ENCODE measurements around the gene SPINT2.

The SPINT2 gene

DNA sequence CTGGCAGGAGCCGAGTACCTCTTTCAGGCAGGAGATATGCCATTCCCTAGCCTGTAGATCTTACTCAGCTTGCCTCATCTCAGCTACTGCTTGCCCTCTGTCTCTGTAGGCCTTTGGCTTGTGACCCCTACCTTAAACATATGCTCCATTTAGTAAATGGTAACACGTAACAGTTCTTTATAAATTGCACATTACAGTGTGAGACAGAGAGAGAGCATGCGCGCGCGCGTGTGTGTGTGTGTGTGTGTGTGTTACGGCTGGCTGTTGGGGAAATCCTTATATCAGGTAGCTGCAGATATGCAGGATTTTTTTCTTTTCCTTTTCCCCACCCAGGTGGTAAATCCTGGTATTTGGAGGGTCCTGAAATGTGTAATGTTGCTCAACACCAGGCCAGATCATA lies 4.2 kb downstream of the SPINT2 start:
- H3K4me3 ChIP-seq (ENCODE audit: low read depth, low read length), result no peak overlapping the region
- TF ChIP-seq CTCF (IDR thresholded peaks at IDR 0.05; ENCODE audit: low read depth, low read length, missing control alignments), result no peak
- no peak for DNase-seq (ENCODE audit: low read depth)

- H3K4me3 ChIP-seq (ENCODE audit: low read depth, low read length), result no peak overlapping the region
- no peak for DNase-seq (ENCODE audit: low read depth)
- TF ChIP-seq CTCF (IDR thresholded peaks at IDR 0.05; ENCODE audit: low read depth, low read length, missing control alignments), result no peak
These were observed 6.3 kb downstream of the SPINT2 start for GRCh38 chr19:38270587-38271167.

DNA sequence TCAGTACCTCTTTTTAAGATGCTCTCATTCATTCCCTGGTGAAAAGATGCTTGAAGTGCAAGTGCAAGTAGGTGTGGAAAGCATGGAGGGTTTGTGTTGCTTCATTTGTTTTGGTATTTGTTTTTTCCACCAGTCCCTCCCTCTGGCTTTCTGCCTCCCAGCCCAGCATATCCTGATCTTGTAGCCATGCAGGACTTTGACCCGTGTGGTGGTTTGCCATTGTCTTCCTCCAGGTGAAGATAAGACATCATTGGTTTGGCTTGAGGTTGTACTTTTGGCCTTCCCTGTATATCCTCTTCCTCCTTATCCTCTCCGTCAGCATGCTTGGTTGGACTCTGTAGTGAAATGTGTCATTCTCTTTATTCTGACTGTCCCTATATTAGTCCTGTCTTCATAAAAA lies 9.1 kb downstream of the SPINT2 start:
- no peak for DNase-seq (ENCODE audit: low read depth)
- no peak overlapping the region for H3K4me3 ChIP-seq (ENCODE audit: low read depth, low read length)
- TF ChIP-seq CTCF (IDR thresholded peaks at IDR 0.05; ENCODE audit: low read depth, low read length, missing control alignments), result no peak

DNA sequence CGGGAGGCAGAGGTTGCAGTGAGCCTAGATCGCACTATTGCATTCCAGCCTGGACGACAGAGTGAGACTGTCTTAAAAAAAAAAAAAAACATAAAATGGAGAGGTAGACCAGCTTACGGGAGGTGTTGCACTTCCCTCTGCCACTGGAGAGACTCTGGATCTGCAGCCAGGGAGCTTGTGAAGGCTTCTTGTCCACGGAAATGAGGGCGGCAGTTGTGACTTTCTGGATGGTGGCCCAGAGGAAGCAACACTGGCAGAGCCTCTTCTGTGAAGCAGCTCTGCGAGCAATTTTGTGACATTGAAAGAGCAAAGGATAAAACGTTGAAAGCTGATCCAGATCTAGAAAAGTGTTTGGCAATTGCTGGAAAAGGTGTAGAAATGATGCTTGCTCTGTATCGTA lies 10.4 kb downstream of the SPINT2 start:
- TF ChIP-seq CTCF (IDR thresholded peaks at IDR 0.05; ENCODE audit: low read depth, low read length, missing control alignments), result no peak
- H3K4me3 ChIP-seq (ENCODE audit: low read depth, low read length), result no peak overlapping the region
- no peak for DNase-seq (ENCODE audit: low read depth)

DNA sequence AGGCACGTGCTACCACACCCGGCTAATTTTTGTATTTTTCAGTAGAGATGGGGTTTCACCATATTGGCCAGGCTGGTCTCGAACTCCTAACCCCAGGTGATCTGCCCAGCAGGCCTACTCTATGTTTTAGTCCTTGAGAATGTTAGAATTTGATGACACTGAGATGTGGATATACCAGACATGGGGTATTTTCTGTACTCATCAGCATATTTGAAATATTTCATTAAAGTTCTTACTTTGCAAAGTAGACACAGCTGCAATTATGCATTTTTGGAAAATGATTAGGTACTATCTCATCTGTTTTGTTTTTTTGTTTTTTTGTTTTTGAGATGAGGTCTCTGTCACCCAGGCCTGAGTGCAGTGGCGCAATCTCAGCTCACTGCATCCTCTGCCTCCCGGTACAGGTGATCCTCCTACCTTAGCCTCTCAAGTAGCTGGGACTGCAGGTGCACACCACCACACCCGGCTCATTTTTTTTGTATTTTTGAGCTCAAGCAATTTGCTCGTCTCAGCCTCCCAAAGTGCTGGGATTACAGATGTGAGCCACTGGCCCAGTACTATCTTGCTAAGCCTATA lies 12.7 kb downstream of the SPINT2 start:
- H3K4me3 ChIP-seq (ENCODE audit: low read depth, low read length), result no peak overlapping the region
- no peak for TF ChIP-seq CTCF (IDR thresholded peaks at IDR 0.05; ENCODE audit: low read depth, low read length, missing control alignments)
- no peak for DNase-seq (ENCODE audit: low read depth)

DNA sequence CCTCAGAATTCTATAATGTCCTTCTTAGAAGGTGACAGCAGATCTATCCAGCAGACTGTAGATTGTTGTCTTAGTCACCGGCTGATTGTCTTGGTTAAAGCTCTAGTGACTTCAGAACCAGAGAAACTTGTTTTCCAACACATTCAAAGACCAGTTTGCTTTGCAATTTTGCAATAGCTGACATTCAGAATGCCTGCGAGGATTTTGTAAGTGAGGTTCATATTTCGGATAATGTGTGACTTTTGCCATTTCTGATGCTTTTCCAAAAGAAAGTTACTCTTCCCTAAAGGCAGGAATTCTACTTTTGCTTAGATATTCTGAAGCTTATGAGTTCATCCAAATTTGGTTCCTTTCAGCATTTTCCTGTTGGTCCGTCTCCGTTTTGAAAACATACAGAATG lies 13.2 kb downstream of the SPINT2 start:
- no peak for TF ChIP-seq CTCF (IDR thresholded peaks at IDR 0.05; ENCODE audit: low read depth, low read length, missing control alignments)
- DNase-seq (ENCODE audit: low read depth), result no peak
- no peak overlapping the region for H3K4me3 ChIP-seq (ENCODE audit: low read depth, low read length)
